Daoy (cell line): ENCODE results near the gene FAM151A. TPM values are rescaled to one million over a fixed set of nuclear protein-coding genes. Genes with fewer than 3 reads are reported as not detected.
A peak's percentile ranks its signal among the peaks of the same experiment; 100 is the strongest.

Experiments used
- DNase-seq: peaks from one replicate; pipeline ENCODE4 v3.0.0-alpha.2; 2015; ENCODE audit warnings: low read depth
- total RNA-seq: library from RNA; depleted of rRNA; stranded (reverse); fragments of >200 nt; shearing (Covaris generic); gene quantifications from 2 replicates; pipeline ENCODE4 v1.2.3, GENCODE V29; 2014; rRNA removed

FAM151A gene
- total RNA-seq = not detected in 2 replicates

- DNase-seq = no peak
Observed at GRCh38 chr1:54623216-54624007, at the start of gene FAM151A. TSS of gene FAM151A (minus strand) at chr1:54623525. CDS start at chr1:54623395, 130 bp downstream.

GRCh38 chr1:54671985-54672608 lies 48.8 kb upstream of the FAM151A start:
- peak; percentile 61 for DNase-seq

GRCh38 chr1:54668567-54668966 lies 45.2 kb upstream of the FAM151A start:
- DNase-seq = no peak

- DNase-seq = no peak
Observed at GRCh38 chr1:54667797-54668196, 44.5 kb upstream of the FAM151A start.

GRCh38 chr1:54666333-54666732 lies 43.0 kb upstream of the FAM151A start:
- no peak for DNase-seq

GRCh38 chr1:54665852-54666251 lies 42.5 kb upstream of the FAM151A start:
- DNase-seq = no peak

GRCh38 chr1:54664364-54664763 lies 41.0 kb upstream of the FAM151A start:
- no peak for DNase-seq

GRCh38 chr1:54663725-54664124 lies 40.4 kb upstream of the FAM151A start:
- no peak for DNase-seq

GRCh38 chr1:54658164-54658913 lies 35.0 kb upstream of the FAM151A start:
- no peak for DNase-seq

GRCh38 chr1:54653036-54653435 lies 29.7 kb upstream of the FAM151A start:
- no peak for DNase-seq

- DNase-seq = no peak
Observed at GRCh38 chr1:54652168-54652567, 28.8 kb upstream of the FAM151A start.

GRCh38 chr1:54651608-54652007 lies 28.3 kb upstream of the FAM151A start:
- no peak for DNase-seq

GRCh38 chr1:54650417-54650816 lies 27.1 kb upstream of the FAM151A start:
- DNase-seq = no peak

GRCh38 chr1:54649921-54650320 lies 26.6 kb upstream of the FAM151A start:
- no peak for DNase-seq

- no peak for DNase-seq
Observed at GRCh38 chr1:54649130-54649898, 26.0 kb upstream of the FAM151A start.

GRCh38 chr1:54645806-54646676 lies 22.7 kb upstream of the FAM151A start:
- DNase-seq = no peak

- DNase-seq = no peak
Observed at GRCh38 chr1:54643736-54644135, 20.4 kb upstream of the FAM151A start.

- no peak for DNase-seq
Observed at GRCh38 chr1:54640863-54641836, 17.8 kb upstream of the FAM151A start, which contains the start of gene MROH7. TSS of gene MROH7 (plus strand) at chr1:54641786. CDS start at chr1:54652927, 11,141 bp downstream.

GRCh38 chr1:54640361-54640760 lies 17.0 kb upstream of the FAM151A start:
- DNase-seq = no peak
